HG02970 (cell line): Measurements from ENCODE around the gene TSC22D2.

Experiments used
- ATAC-seq: cut with Tn5 transposase; IDR thresholded peaks from one replicate; pipeline ENCODE4 v1.9.1; 2021; ENCODE audit warnings: mild to moderate bottlenecking, moderate library complexity, moderate number of reproducible peaks; ENCODE audit not compliant: unreplicated experiment, low FRiP score

TSC22D2 gene

GRCh38 chr3:150410311-150411105 lies 2.4 kb downstream of the TSC22D2 start:
- ATAC-seq, result no peak

GRCh38 chr3:150411106-150411460 lies 3.0 kb downstream of the TSC22D2 start:
- ATAC-seq, result no peak

GRCh38 chr3:150411546-150411945 lies 3.4 kb downstream of the TSC22D2 start:
- no peak for ATAC-seq

- no peak for ATAC-seq
Measured at GRCh38 chr3:150411976-150412375, 3.9 kb downstream of the TSC22D2 start.

GRCh38 chr3:150412561-150413231 lies 4.6 kb downstream of the TSC22D2 start:
- ATAC-seq, result no peak

GRCh38 chr3:150414258-150414657 lies 6.2 kb downstream of the TSC22D2 start:
- ATAC-seq, result no peak

- ATAC-seq, result no peak
Measured at GRCh38 chr3:150414959-150415358, 6.9 kb downstream of the TSC22D2 start.

- no peak for ATAC-seq
Measured at GRCh38 chr3:150419076-150419868, 11.2 kb downstream of the TSC22D2 start.

- ATAC-seq, result no peak
Measured at GRCh38 chr3:150419959-150420358, 11.9 kb downstream of the TSC22D2 start.

GRCh38 chr3:150421256-150421655 lies 13.2 kb downstream of the TSC22D2 start:
- no peak for ATAC-seq

GRCh38 chr3:150421799-150422548 lies 13.9 kb downstream of the TSC22D2 start:
- ATAC-seq, result no peak

GRCh38 chr3:150422907-150423306 lies 14.8 kb downstream of the TSC22D2 start:
- ATAC-seq, result no peak

GRCh38 chr3:150423761-150424160 lies 15.7 kb downstream of the TSC22D2 start:
- no peak for ATAC-seq

- ATAC-seq, result no peak
Measured at GRCh38 chr3:150426292-150426691, 18.2 kb downstream of the TSC22D2 start.

GRCh38 chr3:150428562-150428961 lies 20.5 kb downstream of the TSC22D2 start:
- ATAC-seq, result no peak

- no peak for ATAC-seq
Measured at GRCh38 chr3:150429767-150430671, 21.9 kb downstream of the TSC22D2 start.

GRCh38 chr3:150433347-150433746 lies 25.2 kb downstream of the TSC22D2 start:
- ATAC-seq, result no peak

- ATAC-seq, result no peak
Measured at GRCh38 chr3:150434234-150434633, 26.1 kb downstream of the TSC22D2 start.

GRCh38 chr3:150436161-150436560 lies 28.1 kb downstream of the TSC22D2 start:
- ATAC-seq, result no peak

- no peak for ATAC-seq
Measured at GRCh38 chr3:150439657-150440056, 31.6 kb downstream of the TSC22D2 start.
